Renal cortical epithelial cell (primary cell): ENCODE results near the gene NAALADL2. TPM values are rescaled to one million over a fixed set of nuclear protein-coding genes. Genes with fewer than 3 reads are reported as not detected.
"Not testable (repeated sequence)": the region's sequence is repeated elsewhere in the genome, so short reads cannot be mapped to it uniquely, and the experiment has no call there.

Experiments
- DNase-seq: peaks from one replicate; pipeline ENCODE4 v3.0.0-alpha.2; 2011; ENCODE audit warnings: low read depth
- total RNA-seq: library from RNA; depleted of rRNA; stranded (reverse); fragments of >200 nt; gene quantifications from 2 replicates; pipeline ENCODE4 v1.2.3, GENCODE V29; 2014

Gene NAALADL2
- total RNA-seq, 1 donor from 2014 or later, result 6.0 TPM

- DNase-seq, result no peak
These were observed 619.2 kb downstream of the NAALADL2 start for GRCh38 chr3:175478301-175478700.

GRCh38 chr3:175479175-175479574 lies 620.0 kb downstream of the NAALADL2 start:
- DNase-seq, result no peak

- no peak for DNase-seq
These were observed 620.7 kb downstream of the NAALADL2 start for GRCh38 chr3:175479800-175480199.

- no peak for DNase-seq
These were observed 625.5 kb downstream of the NAALADL2 start for GRCh38 chr3:175484666-175485065.

GRCh38 chr3:175485436-175485835 lies 626.3 kb downstream of the NAALADL2 start:
- no peak for DNase-seq

GRCh38 chr3:175486255-175486654 lies 627.1 kb downstream of the NAALADL2 start:
- no peak for DNase-seq

- peak; percentile 2 for DNase-seq
These were observed 630.3 kb downstream of the NAALADL2 start for GRCh38 chr3:175489406-175489805.

- peak; percentile 93 for DNase-seq
These were observed 634.2 kb downstream of the NAALADL2 start for GRCh38 chr3:175493301-175493700.

GRCh38 chr3:175495331-175495730 lies 636.2 kb downstream of the NAALADL2 start:
- DNase-seq, result peak; percentile 7

GRCh38 chr3:175502155-175502554 lies 643.0 kb downstream of the NAALADL2 start:
- DNase-seq, result no peak

GRCh38 chr3:175511219-175511785 lies 652.2 kb downstream of the NAALADL2 start:
- no peak for DNase-seq

GRCh38 chr3:175512700-175513099 lies 653.6 kb downstream of the NAALADL2 start:
- DNase-seq, result no peak

GRCh38 chr3:175518459-175518858 lies 659.3 kb downstream of the NAALADL2 start:
- no peak for DNase-seq

GRCh38 chr3:175521406-175521805 lies 662.3 kb downstream of the NAALADL2 start:
- DNase-seq, result no peak

- DNase-seq, result peak; percentile 3
These were observed 667.1 kb downstream of the NAALADL2 start for GRCh38 chr3:175526191-175526590.

GRCh38 chr3:175526609-175527280 lies 667.6 kb downstream of the NAALADL2 start:
- peak; percentile 18 for DNase-seq

GRCh38 chr3:175528693-175529092 lies 669.6 kb downstream of the NAALADL2 start:
- DNase-seq, result not testable (repeated sequence)

- DNase-seq, result peak; percentile 2
These were observed 676.2 kb downstream of the NAALADL2 start for GRCh38 chr3:175535351-175535750.

- DNase-seq, result no peak
These were observed 687.0 kb downstream of the NAALADL2 start for GRCh38 chr3:175546115-175546514.

- no peak for DNase-seq
These were observed 693.8 kb downstream of the NAALADL2 start for GRCh38 chr3:175552929-175553328.

GRCh38 chr3:175554801-175555200 lies 695.7 kb downstream of the NAALADL2 start:
- no peak for DNase-seq

GRCh38 chr3:175558261-175558660 lies 699.1 kb downstream of the NAALADL2 start:
- DNase-seq, result no peak

GRCh38 chr3:175564363-175564762 lies 705.2 kb downstream of the NAALADL2 start:
- DNase-seq, result no peak

- DNase-seq, result no peak
These were observed 712.0 kb downstream of the NAALADL2 start for GRCh38 chr3:175571096-175571495.
